Thyroid gland (tissue), 4 donors: Measurements from ENCODE around the gene PPIE. TPM values are rescaled to one million over a fixed set of nuclear protein-coding genes. Genes with fewer than 3 reads are reported as not detected.
A peak's percentile ranks its signal among the peaks of the same experiment; 100 is the strongest.

Experiments used
- DNase-seq, 2 donors: peaks; one replicate each; pipeline ENCODE4 v3.0.0-alpha.2; 2019
- H3K27ac ChIP-seq, 3 donors: fragments of 200-600 bp; sonication (generic); 1 replicate in 2 of 3; 2 replicates in 1 of 3; pipeline ENCODE4 v1.5.1; 2016 to 2019; ENCODE audit warnings: mild to moderate bottlenecking in 1 of 3, moderate library complexity in 1 of 3
- H3K27me3 ChIP-seq: fragments of 200-600 bp; sonication (generic); one replicate; pipeline ENCODE4 v1.5.1; 2019
- H3K36me3 ChIP-seq, 2 donors: fragments of 200-600 bp; sonication (generic); one replicate each; pipeline ENCODE4 v1.5.1; 2016 to 2019
- H3K4me1 ChIP-seq, 2 donors: fragments of 200-600 bp; sonication (generic); one replicate each; pipeline ENCODE4 v1.5.1; 2017 to 2019
- H3K4me3 ChIP-seq, 3 donors: fragments of 200-600 bp; sonication (generic); replicated peaks in 1 of 3; 1 replicate in 2 of 3; 2 replicates in 1 of 3; pipeline ENCODE4 v1.5.1; 2016; ENCODE audit warnings: mild to moderate bottlenecking in 1 of 3
- H3K9me3 ChIP-seq: fragments of 200-600 bp; sonication (generic); one replicate; pipeline ENCODE4 v1.5.1; 2017
- CTCF ChIP-seq, 6 experiments: fragments of 200-600 bp in 3 of 6; fragments of 450-650 bp in 3 of 6; sonication (generic) in 3 of 6; IDR thresholded peaks; one replicate each; pipeline ENCODE4 v1.5.1; 2016 to 2019; ENCODE audit warnings: antibody characterized with exemption in 6 of 6, mild to moderate bottlenecking in 2 of 6, inconsistent platforms in 1 of 6, moderate library complexity in 1 of 6
- POLR2A ChIP-seq, 2 donors: fragments of 450-650 bp; IDR thresholded peaks; one replicate each; pipeline ENCODE4 v1.6.1; 2017; ENCODE audit warnings: antibody characterized with exemption in 2 of 2, mild to moderate bottlenecking in 2 of 2, moderate library complexity in 1 of 2
- WGBS, 2 donors: methylation state at CpG; one replicate each; pipeline ENCODE4 v1.1.5; 2017; 5-methylcytosine and 5-hydroxymethylcytosine counted together
- intact Hi-C: fragments of 100-400 bp; cut with DNase I; formaldehyde crosslinking; loops from one replicate; pipeline ENCODE4 v1.15.1; 2023
- total RNA-seq, 4 donors: library from RNA; depleted of rRNA; stranded (reverse); fragments of >200 nt; gene quantifications; one replicate each; pipeline ENCODE4 v1.2.3, GENCODE V29; 2016

The PPIE gene
- total RNA-seq, 4 donors from 2014 or later, result 47.1 to 52.7 (median 50.9) TPM

GRCh38 chr1:39733161-39733560, 5.5 kb upstream of the PPIE start:
- Histone ChIP-seq H3K9me3 (no peaks in the 10 kb centered on the region), H3K4me1 (peaks cover 0 to 6% of the 10 kb centered on the region in 2 donors), H3K4me3 (no peak overlapping the region), H3K27me3 (peaks cover 5% of the 10 kb centered on the region), H3K27ac (no peak overlapping the region), H3K36me3 (no peaks in the 10 kb centered on the region)
- intact Hi-C loops, result no loop called here
- TF ChIP-seq CTCF (IDR thresholded peaks at IDR 0.05), result no peak
- TF ChIP-seq POLR2A (IDR thresholded peaks at IDR 0.05), result no peak
- DNase-seq, result peak; percentile 65 to 73
- 40 to 49% methylated on average over 7 of the region's 7 CpGs for WGBS, 2 donors

GRCh38 chr1:39735731-39736130, 3.0 kb upstream of the PPIE start:
- DNase-seq, result no peak
- intact Hi-C loops, result no loop called here
- Histone ChIP-seq H3K9me3 (no peaks in the 10 kb centered on the region), H3K4me3 (no peak overlapping the region), H3K4me1 (peaks cover 6 to 20% of the 10 kb centered on the region in 2 donors), H3K27ac (no peak overlapping the region), H3K27me3 (no peaks in the 10 kb centered on the region), H3K36me3 (no peaks in the 10 kb centered on the region)
- no peak for TF ChIP-seq POLR2A (IDR thresholded peaks at IDR 0.05)
- no peak for TF ChIP-seq CTCF (IDR thresholded peaks at IDR 0.05)
- 71 to 85% methylated on average over 3 of the region's 3 CpGs for WGBS, 2 donors

- peaks cover 0 to 5% of the 10 kb centered on the region in 2 donors for H3K36me3 ChIP-seq
- H3K4me3 ChIP-seq, result no peak overlapping the region
- no peak overlapping the region for H3K27ac ChIP-seq
- TF ChIP-seq POLR2A (IDR thresholded peaks at IDR 0.05) (no peak), CTCF (IDR thresholded peaks at IDR 0.05) (no peak)
- no peaks in the 10 kb centered on the region for H3K27me3 ChIP-seq
- DNase-seq, result no peak
- no peaks in the 10 kb centered on the region for H3K9me3 ChIP-seq
- WGBS, 2 donors, result 78 to 82% methylated on average over 8 to 9 of the region's 9 CpGs
- H3K4me1 ChIP-seq, result peaks cover 6 to 20% of the 10 kb centered on the region in 2 donors
- intact Hi-C loops, result no loop called here
Measured at GRCh38 chr1:39737546-39738169, 1.0 kb upstream of the PPIE start.

GRCh38 chr1:39745016-39745670, 6.5 kb downstream of the PPIE start:
- Histone ChIP-seq H3K27ac (no peak overlapping the region), H3K4me1 (peaks cover 0 to 4% of the 10 kb centered on the region in 2 donors), H3K4me3 (no peak overlapping the region), H3K9me3 (no peaks in the 10 kb centered on the region), H3K27me3 (no peaks in the 10 kb centered on the region), H3K36me3 (peaks cover 55 to 65% of the 10 kb centered on the region in 2 donors)
- intact Hi-C loops, result no loop called here
- no peak for DNase-seq
- TF ChIP-seq CTCF (IDR thresholded peaks at IDR 0.05) (no peak), POLR2A (IDR thresholded peaks at IDR 0.05) (no peak)
- WGBS, 2 donors, result 98% methylated on average over 16 of the region's 16 CpGs

- TF ChIP-seq POLR2A (IDR thresholded peaks at IDR 0.05) (no peak), CTCF (IDR thresholded peaks at IDR 0.05) (no peak)
- Histone ChIP-seq H3K9me3 (no peaks in the 10 kb centered on the region), H3K36me3 (peaks cover 62 to 70% of the 10 kb centered on the region in 2 donors), H3K4me3 (no peak overlapping the region), H3K4me1 (peaks cover 14 to 24% of the 10 kb centered on the region in 2 donors), H3K27me3 (no peaks in the 10 kb centered on the region), H3K27ac (no peak overlapping the region)
- DNase-seq, result no peak
- 96 to 99% methylated on average over 7 of the region's 7 CpGs for WGBS, 2 donors
- intact Hi-C loops, result no loop called here
Measured at GRCh38 chr1:39751595-39751994, 12.9 kb downstream of the PPIE start.
